Measurements from ENCODE around the gene CEBPA.

Gene CEBPA

DNA sequence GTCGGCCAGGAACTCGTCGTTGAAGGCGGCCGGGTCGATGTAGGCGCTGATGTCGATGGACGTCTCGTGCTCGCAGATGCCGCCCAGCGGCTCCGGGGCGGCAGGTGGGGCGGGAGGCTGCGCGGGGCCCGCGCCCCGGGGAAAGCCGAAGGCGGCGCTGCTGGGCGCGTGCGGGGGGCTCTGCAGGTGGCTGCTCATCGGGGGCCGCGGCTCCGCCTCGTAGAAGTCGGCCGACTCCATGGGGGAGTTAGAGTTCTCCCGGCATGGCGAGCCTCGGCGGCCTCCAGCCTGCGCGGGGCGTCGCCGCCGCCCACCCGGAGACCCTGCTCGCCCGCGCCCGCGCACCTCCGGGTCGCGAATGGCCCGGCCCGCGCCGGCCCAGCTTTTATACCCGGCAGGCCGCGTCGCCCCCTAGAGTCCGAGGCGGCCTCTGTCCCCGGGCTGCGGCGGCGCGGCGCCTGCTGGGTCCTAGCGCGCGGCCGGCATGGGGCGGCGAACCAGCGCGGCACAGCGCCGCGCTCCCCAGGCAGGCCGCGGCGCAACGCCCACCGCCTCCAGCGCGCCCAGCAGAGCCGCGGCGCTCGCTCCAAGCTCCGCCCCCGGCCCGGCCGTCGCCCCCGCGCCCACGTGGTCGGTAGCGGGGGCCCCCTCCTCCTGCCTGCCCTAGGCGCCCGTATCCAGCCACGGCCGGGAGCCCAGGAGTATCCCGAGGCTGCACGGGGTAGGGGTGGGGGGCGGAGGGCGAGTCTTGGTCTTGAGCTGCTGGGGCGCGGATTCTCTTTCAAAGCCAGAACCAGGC is at the start of gene CEBPA:
Gene CEBPA (minus strand): TSS at position 360 of the 799 bp plus-strand sequence. CDS start 120 bp downstream, at position 240.
- DNase-seq (ENCODE audit: insufficient read length, low spot score) (peak; percentile 90), FAIRE-seq (peak; percentile 94)

DNA sequence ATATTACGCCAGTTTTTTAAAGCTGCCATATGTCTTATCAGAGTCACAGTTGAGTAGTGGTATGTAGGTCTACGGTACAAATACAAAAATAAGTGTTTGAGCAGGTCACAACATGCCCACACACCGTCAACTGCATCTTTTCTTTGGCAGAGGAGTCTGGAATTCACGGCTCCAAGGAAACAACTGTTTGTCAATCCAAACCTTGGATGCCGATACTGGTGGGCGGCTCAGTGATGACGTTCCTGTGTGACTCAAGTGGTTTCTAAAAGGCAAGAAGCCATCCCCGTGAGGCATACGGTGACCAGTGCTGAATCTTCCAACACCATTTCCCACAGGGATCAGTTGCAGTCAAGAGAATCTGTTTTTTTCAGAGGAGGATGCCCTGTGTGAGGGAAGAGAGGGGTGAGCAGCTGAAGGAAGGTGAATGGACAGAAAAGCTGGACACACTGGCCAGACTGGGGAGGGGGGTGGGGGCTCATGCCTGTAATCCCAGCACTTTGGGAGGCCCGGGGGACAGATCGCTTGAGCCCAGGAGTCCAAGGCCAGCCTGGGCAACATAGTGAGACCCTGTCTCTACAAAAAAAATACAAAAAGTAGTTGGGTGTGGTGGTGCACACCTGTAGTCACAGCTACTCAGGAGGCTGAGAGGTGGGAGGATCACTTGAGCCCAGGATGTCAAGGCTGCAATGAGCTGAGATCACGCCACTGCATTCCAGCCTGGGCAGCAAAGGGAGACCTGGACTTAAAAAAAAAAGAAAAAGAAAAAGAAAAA is 48.4 kb upstream of the CEBPA start:
- DNase-seq (ENCODE audit: insufficient read length, low spot score) (peak; percentile 67), FAIRE-seq (peak; percentile 69)

GRCh38 chr19:33349319-33350289 is 47.3 kb upstream of the CEBPA start:
- no peak for FAIRE-seq
- no peak for DNase-seq (ENCODE audit: insufficient read length, low spot score)

DNA sequence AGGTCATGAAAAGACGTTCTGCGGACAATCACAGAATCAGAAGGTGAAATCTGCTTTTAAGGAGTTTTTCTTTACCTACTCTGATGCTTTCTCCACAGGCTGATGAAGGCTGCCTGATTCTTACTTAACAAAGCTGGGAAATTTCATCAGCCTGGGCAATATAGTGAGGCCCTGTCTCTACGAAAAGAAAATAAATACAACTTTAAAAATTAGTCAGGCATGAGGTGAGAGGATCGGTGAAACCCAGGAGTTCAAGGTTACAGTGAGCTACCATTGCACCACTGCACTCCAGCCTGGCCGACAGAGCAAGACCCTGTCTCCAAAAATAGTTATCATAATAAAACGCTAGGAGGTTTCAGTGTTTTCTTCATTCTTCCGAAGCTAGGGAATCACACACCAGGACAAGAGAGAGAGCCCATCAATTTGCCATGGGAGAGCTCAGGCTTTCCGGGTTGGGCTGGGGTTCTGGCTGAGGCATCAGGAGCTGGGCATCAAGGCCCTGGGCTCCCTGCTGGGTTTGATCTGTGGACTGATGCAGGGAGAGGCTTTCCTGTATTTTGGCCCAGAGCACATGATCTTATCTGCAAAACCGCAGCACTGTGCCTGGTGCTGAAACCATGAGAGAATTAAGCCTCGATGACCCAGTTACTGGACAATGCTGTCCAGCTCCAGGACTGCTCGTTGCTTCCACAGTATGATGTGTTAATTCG is 46.1 kb upstream of the CEBPA start:
- DNase-seq (ENCODE audit: insufficient read length, low spot score) (no peak), FAIRE-seq (peak; percentile 36)

DNA sequence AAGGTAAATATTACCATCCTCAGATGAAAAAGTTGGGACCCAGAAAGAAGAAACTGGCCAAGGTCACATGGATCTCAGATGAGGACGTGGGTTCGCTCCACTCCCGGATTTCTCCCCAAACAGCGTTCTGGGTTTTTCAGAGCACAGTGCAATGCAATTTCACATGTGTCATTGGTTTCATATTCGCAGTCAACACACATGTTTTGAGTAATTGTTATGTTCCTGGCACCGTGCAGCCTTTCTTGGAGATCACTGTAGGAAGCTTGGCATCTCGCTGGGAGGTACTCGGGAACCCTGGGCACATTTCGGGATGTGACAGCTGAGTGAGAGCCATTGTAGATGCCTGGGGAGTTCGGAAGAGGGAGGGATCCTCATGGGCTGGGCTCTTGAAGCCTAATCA is 45.0 kb upstream of the CEBPA start:
- no peak for FAIRE-seq

DNA sequence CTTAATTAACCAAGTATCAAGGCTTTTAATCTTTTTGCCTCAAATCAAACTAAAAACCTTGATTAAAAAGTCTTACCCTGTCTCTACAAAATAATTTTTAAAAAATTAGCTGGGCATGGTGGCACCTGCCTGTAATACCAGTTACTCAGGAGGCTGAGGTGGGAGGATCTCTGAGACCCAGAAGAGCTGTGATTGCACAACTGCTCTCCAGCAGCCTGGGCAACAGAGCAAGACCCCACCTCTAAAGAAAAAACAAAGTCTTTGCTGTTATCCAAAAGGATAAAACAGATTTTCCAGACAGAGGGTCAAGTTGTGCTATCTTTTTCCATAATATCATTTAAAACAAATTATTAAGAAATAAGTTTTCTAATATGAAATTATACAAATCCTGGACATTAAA is 44.3 kb upstream of the CEBPA start:
- no peak for FAIRE-seq
- DNase-seq (ENCODE audit: insufficient read length, low spot score), result no peak

More for the DNA sequence above, 45.0 kb upstream of the CEBPA start:
- no peak for DNase-seq (ENCODE audit: insufficient read length, low spot score)

GRCh38 chr19:33345163-33345562 is 42.8 kb upstream of the CEBPA start:
- no peak for DNase-seq (ENCODE audit: insufficient read length, low spot score)
- no peak for FAIRE-seq

DNA sequence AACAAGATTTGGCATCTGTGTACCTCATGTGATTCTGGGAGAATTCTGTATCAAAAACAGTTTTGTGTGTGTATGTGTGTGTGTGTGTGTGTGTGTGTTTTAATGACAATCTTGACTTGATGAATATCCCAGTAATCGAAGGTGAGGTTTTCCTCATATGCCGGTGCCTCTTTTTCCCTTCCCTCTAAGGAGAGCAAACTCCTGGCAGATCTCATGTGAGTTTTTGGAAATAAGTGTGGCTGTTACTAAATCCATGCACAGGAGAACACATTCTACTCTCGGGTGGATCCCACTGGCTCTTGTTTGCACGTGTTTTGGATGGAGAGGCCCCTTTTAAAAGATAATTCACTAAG is 42.2 kb upstream of the CEBPA start:
- DNase-seq (ENCODE audit: insufficient read length, low spot score) (no peak), FAIRE-seq (no peak)

- FAIRE-seq, result no peak
- DNase-seq (ENCODE audit: insufficient read length, low spot score), result no peak
Measured at GRCh38 chr19:33343859-33344572, 41.7 kb upstream of the CEBPA start.

DNA sequence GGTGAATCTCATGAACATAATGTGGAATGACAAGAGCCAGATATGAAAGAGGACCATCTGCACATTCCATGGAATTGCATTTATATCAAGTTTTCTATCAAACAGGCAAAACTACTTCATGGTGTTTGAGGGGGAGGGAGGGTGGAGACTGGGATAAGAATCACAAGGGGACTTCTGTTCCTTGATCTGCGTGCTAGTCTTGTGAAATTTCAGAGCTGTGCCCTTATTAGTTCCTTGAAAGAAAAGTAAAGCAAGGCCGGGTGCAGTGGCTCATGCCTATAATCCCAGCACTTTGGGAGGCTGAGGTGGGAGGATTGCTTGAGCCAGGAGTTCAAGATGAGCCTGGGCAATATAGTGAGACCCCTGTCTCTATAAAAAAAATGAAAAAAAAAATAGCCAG is 41.0 kb upstream of the CEBPA start:
- no peak for DNase-seq (ENCODE audit: insufficient read length, low spot score)
- FAIRE-seq, result no peak

- DNase-seq (ENCODE audit: insufficient read length, low spot score), result no peak
- no peak for FAIRE-seq
Measured at GRCh38 chr19:33340991-33341390, 38.7 kb upstream of the CEBPA start.

- FAIRE-seq, result no peak
- no peak for DNase-seq (ENCODE audit: insufficient read length, low spot score)
Measured at GRCh38 chr19:33339016-33339984, 37.0 kb upstream of the CEBPA start.

DNA sequence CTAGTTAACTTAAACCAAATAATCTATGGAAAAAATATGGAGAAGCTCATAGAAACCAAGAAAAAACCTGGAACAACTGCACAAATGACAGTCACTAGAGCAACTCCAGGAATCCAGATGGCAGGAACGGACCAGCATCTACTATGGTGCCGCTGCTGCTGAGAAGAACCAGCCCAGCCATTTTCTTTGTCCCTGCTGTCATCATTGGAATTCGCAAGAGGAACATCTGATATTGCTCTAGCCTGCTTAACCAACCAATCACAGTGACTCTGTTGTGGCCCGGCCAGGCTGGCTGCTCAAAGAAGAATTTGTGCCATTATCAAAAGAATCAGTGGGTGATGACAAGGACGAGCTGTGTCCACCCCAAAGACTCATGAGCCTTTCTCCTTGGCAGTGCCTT is 33.1 kb upstream of the CEBPA start:
- FAIRE-seq (no peak), DNase-seq (ENCODE audit: insufficient read length, low spot score) (no peak)

DNA sequence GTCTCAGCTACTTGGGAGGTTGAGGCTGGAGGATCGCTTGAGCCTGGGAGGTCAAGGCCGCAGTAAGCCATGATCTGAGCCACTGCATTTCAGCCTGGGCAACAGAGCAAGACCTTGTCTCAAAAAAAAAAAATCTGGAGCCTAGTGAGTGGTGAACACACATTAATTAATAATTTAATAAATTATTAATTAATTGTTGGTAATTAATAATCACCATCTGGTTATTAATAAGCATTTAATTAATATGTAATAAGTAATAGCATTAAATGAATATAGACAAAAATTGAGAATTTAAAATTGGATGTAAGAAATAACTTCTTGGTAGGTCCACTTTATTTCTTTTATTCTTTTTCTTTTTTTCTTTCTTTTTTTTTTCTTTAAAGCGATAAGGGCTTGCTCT is 31.9 kb upstream of the CEBPA start:
- DNase-seq (ENCODE audit: insufficient read length, low spot score), result no peak
- FAIRE-seq, result no peak

GRCh38 chr19:33333642-33334041 is 31.3 kb upstream of the CEBPA start:
- DNase-seq (ENCODE audit: insufficient read length, low spot score), result no peak
- no peak for FAIRE-seq

DNA sequence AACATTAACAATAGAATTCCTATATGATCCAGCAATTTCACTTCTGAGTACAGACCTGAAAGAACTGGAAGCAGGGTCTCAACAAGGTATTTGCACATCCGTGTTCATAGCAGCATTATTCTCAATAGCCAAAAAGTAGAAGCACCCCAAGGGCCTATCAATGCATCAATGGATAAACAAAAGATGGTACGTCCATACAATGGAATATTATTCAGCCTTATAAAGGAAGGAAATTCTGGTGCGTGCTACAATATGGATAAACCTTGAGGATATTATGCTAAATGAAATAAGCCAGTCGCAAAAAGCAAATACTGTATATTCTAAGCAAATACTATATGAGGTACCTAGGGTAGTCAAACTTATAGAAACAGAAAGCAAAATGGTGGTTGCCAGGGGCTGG is 30.8 kb upstream of the CEBPA start:
- no peak for FAIRE-seq
- no peak for DNase-seq (ENCODE audit: insufficient read length, low spot score)

GRCh38 chr19:33332248-33332647 is 29.9 kb upstream of the CEBPA start:
- no peak for FAIRE-seq
- DNase-seq (ENCODE audit: insufficient read length, low spot score), result no peak

- DNase-seq (ENCODE audit: insufficient read length, low spot score), result no peak
- no peak for FAIRE-seq
Measured at GRCh38 chr19:33329736-33330135, 27.4 kb upstream of the CEBPA start.

- no peak for DNase-seq (ENCODE audit: insufficient read length, low spot score)
- FAIRE-seq, result no peak
Measured at GRCh38 chr19:33329060-33329459, 26.7 kb upstream of the CEBPA start.

Data from HTR-8/SVneo (cell line).